Spleen (tissue), 11 donors: ENCODE measurements around the gene FGGY. TPM values are rescaled to one million over a fixed set of nuclear protein-coding genes. Genes with fewer than 3 reads are reported as not detected.
A peak's percentile ranks its signal among the peaks of the same experiment; 100 is the strongest.

Experiments used
- DNase-seq: peaks from one replicate; pipeline ENCODE4 v3.0.0-alpha.2; 2020
- H3K27ac ChIP-seq, 8 donors: fragments of 200-600 bp; sonication (generic) in 7 of 8; 1 replicate in 4 of 8; 2 replicates in 4 of 8; pipeline versions ENCODE4 v1.5.0 to v1.8.0; 2016 to 2021; ENCODE audit warnings: inconsistent platforms in 4 of 8, mild to moderate bottlenecking in 4 of 8, moderate library complexity in 1 of 8
- H3K27me3 ChIP-seq, 7 donors: fragments of 200-600 bp; sonication (generic) in 6 of 7; replicated peaks in 1 of 7; 1 replicate in 4 of 7; 2 replicates in 3 of 7; pipeline versions ENCODE4 v1.5.0 to v1.8.0; 2016 to 2021; ENCODE audit warnings: inconsistent platforms in 3 of 7, mild to moderate bottlenecking in 1 of 7
- H3K36me3 ChIP-seq, 6 donors: fragments of 200-600 bp; sonication (generic) in 5 of 6; 1 replicate in 4 of 6; 2 replicates in 2 of 6; pipeline versions ENCODE4 v1.5.0 to v1.8.0; 2016 to 2021; ENCODE audit warnings: inconsistent platforms in 2 of 6
- H3K4me1 ChIP-seq, 6 donors: fragments of 200-600 bp; sonication (generic) in 5 of 6; 1 replicate in 3 of 6; 2 replicates in 3 of 6; pipeline versions ENCODE4 v1.5.0 to v1.8.0; 2016 to 2021; ENCODE audit warnings: inconsistent platforms in 3 of 6
- H3K4me3 ChIP-seq, 8 donors: fragments of 200-600 bp; sonication (generic) in 7 of 8; 1 replicate in 4 of 8; 2 replicates in 4 of 8; pipeline versions ENCODE4 v1.5.0 to v1.8.0; 2016 to 2021; ENCODE audit warnings: inconsistent platforms in 4 of 8, mild to moderate bottlenecking in 4 of 8, moderate library complexity in 2 of 8
- H3K9me3 ChIP-seq, 8 donors: fragments of 200-600 bp; sonication (generic) in 7 of 8; 1 replicate in 4 of 8; 2 replicates in 4 of 8; pipeline versions ENCODE4 v1.5.0 to v1.8.0; 2016 to 2021; ENCODE audit warnings: inconsistent platforms in 4 of 8
- CTCF ChIP-seq, 11 experiments: fragments of 200-600 bp in 7 of 11; fragments of 450-650 bp in 4 of 11; sonication (generic) in 4 of 11; IDR thresholded peaks in 8 of 11; conservative IDR thresholded peaks in 3 of 11; 1 replicate in 7 of 11; 2 replicates in 4 of 11; pipeline versions ENCODE4 v1.4.0 to v1.8.0; 2016 to 2021; ENCODE audit warnings: antibody characterized with exemption in 11 of 11, inconsistent platforms in 4 of 11, mild to moderate bottlenecking in 1 of 11
- POLR2A ChIP-seq, 3 donors: fragments of 450-650 bp; IDR thresholded peaks; one replicate each; pipeline ENCODE4 v1.5.1; 2017; ENCODE audit warnings: antibody characterized with exemption in 3 of 3, mild to moderate bottlenecking in 1 of 3
- POLR2AphosphoS5 ChIP-seq, 3 donors: sonication (generic); formaldehyde crosslinking; IDR thresholded peaks; one replicate each; pipeline ENCODE4 v1.5.1; 2017; ENCODE audit warnings: antibody characterized with exemption in 3 of 3
- WGBS, 5 donors: extraction: QIAGEN DNeasy Blood & Tissue Kit in 3 of 5; methylation state at CpG; one replicate each; pipeline versions ENCODE4 v1.1.5 to v1.1.7; 2013 to 2018; 5-methylcytosine and 5-hydroxymethylcytosine counted together
- intact Hi-C: fragments of 100-400 bp; cut with DNase I; formaldehyde crosslinking; loops from one replicate; pipeline ENCODE4 v1.15.0; 2023; ENCODE audit warnings: low total_unique reads
- polyA plus RNA-seq, 3 donors: library from polyadenylated mRNA; stranded (reverse); fragments of 200-250 nt; gene quantifications; one replicate each; pipeline ENCODE4 v1.2.1, GENCODE V29; 2013
- total RNA-seq, 7 donors: library from RNA; depleted of rRNA in 3 of 7; stranded (reverse); fragments of >200 nt in 3 of 7; fragmentation: NEBNext Ultra II Directional in 4 of 7; extraction: Animal tissue kit (Norgen Biotek cat#: 25700) in 4 of 7; gene quantifications; one replicate each; pipeline versions ENCODE4 v1.1.0 to v1.2.1, GENCODE V29; 2016 to 2021
- donor health status: healthy with polysubstance abuse.
- donor health status: DM: no; HTN: no; CAD: no; lungs with moderate emphysema.
- donor health status: DM: no; HTN: no; CAD: no.
- donor health status: Bipolar disorder and iron deficiency.
- donor health status: healthy.
- donor health status: DM: no; HTN: no; CAD: no.
- donor health status: DM: yes; HTN: yes; CAD: no.

FGGY gene
- total and polyA plus RNA-seq, 10 donors: 1.7 to 27.8 (median 13.2) TPM

GRCh38 chr1:59293206-59293605 lies 3.7 kb upstream of the FGGY start:
- Histone ChIP-seq H3K4me3 (peak overlapping the region in 1 of 8 donors; percentile 44), H3K27ac (peak overlapping the region in 7 of 8 donors; percentile 11 to 87 (median 76)), H3K36me3 (no peaks in the 10 kb centered on the region), H3K27me3 (no peaks in the 10 kb centered on the region), H3K9me3 (no peaks in the 10 kb centered on the region), H3K4me1 (peaks cover 15 to 65% (median 41%) of the 10 kb centered on the region in 6 donors)
- TF ChIP-seq CTCF (IDR thresholded peaks at IDR 0.05 in 8 of 11, conservative IDR thresholded peaks at IDR 0.05 in 3 of 11) (no peak), POLR2AphosphoS5 (IDR thresholded peaks at IDR 0.05) (no peak), POLR2A (IDR thresholded peaks at IDR 0.05) (no peak)
- intact Hi-C loops: loop anchor here (10.0 kb wide), 3 partner anchors 388 to 508 kb away; partner anchors contain the start of gene JUN
- 50 to 55% (median 52%) methylated on average over 2 of the region's 2 CpGs for WGBS, 5 donors
- no peak for DNase-seq

GRCh38 chr1:59293849-59294248 lies 3.0 kb upstream of the FGGY start:
- no peaks in the 10 kb centered on the region for H3K9me3 ChIP-seq
- intact Hi-C loops: loop anchor here (10.0 kb wide), 3 partner anchors 389 to 509 kb away; partner anchors contain the start of gene JUN
- peaks cover 15 to 70% (median 42%) of the 10 kb centered on the region in 6 donors for H3K4me1 ChIP-seq
- peak overlapping the region in 1 of 8 donors; percentile 44 for H3K4me3 ChIP-seq
- DNase-seq: peak; percentile 75
- peak overlapping the region in 5 of 8 donors; percentile 72 to 87 (median 81) for H3K27ac ChIP-seq
- no peaks in the 10 kb centered on the region for H3K36me3 ChIP-seq
- 85 to 95% (median 94%) methylated on average over 12 of the region's 12 CpGs for WGBS, 5 donors
- TF ChIP-seq POLR2AphosphoS5 (IDR thresholded peaks at IDR 0.05) (no peak), POLR2A (IDR thresholded peaks at IDR 0.05) (no peak), CTCF (IDR thresholded peaks at IDR 0.05 in 8 of 11, conservative IDR thresholded peaks at IDR 0.05 in 3 of 11) (no peak)
- no peaks in the 10 kb centered on the region for H3K27me3 ChIP-seq

GRCh38 chr1:59294423-59294822 lies 2.5 kb upstream of the FGGY start:
- intact Hi-C loops: loop anchor here (10.0 kb wide), 3 partner anchors 390 to 510 kb away; partner anchors contain the start of gene JUN
- WGBS, 5 donors: 93 to 99% (median 96%) methylated on average over 4 of the region's 4 CpGs
- H3K4me1 ChIP-seq: peaks cover 15 to 70% (median 42%) of the 10 kb centered on the region in 6 donors

More at GRCh38 chr1:59294423-59294822, 2.5 kb upstream of the FGGY start:
- H3K27me3 ChIP-seq: no peaks in the 10 kb centered on the region
- DNase-seq: no peak
- H3K4me3 ChIP-seq: no peak overlapping the region
- H3K36me3 ChIP-seq: no peaks in the 10 kb centered on the region
- no peaks in the 10 kb centered on the region for H3K9me3 ChIP-seq
- H3K27ac ChIP-seq: peak overlapping the region in 2 of 8 donors; percentile 47 to 87
- TF ChIP-seq POLR2A (IDR thresholded peaks at IDR 0.05): no peak
- no peak for TF ChIP-seq POLR2AphosphoS5 (IDR thresholded peaks at IDR 0.05)
- no peak for TF ChIP-seq CTCF (IDR thresholded peaks at IDR 0.05 in 8 of 11, conservative IDR thresholded peaks at IDR 0.05 in 3 of 11)
